IMR-90 (cell line): ENCODE results near the gene MMRN2.

Experiments used
- BHLHE40 ChIP-seq: fragments of 150-350 bp; IDR thresholded peaks from 2 replicates; pipeline ENCODE4 v1.6.1; 2016; ENCODE audit warnings: mild to moderate bottlenecking, low read depth, low read length
- CEBPB ChIP-seq: IDR thresholded peaks from 2 replicates; pipeline ENCODE4 v1.6.1; 2012; ENCODE audit warnings: low read depth, low read length, improper control_type of control experiment
- CHD1 ChIP-seq: IDR thresholded peaks from 2 replicates; pipeline ENCODE4 v1.6.1; 2012; ENCODE audit warnings: low read depth, low read length, improper control_type of control experiment
- CTCF ChIP-seq: conservative IDR thresholded peaks from 2 replicates; pipeline ENCODE4 v1.5.1; 2012; ENCODE audit warnings: mild to moderate bottlenecking, low read depth, low read length, improper control_type of control experiment
- ELK1 ChIP-seq: fragments of 150-350 bp; IDR thresholded peaks from 2 replicates; pipeline ENCODE4 v1.6.1; 2016; ENCODE audit warnings: low read depth, mild to moderate bottlenecking, low read length, moderate library complexity, borderline replicate concordance
- FOS ChIP-seq: fragments of 150-350 bp; IDR thresholded peaks from 2 replicates; pipeline ENCODE4 v1.6.1; 2016; ENCODE audit warnings: low read depth, low read length
- MAFK ChIP-seq: IDR thresholded peaks from 2 replicates; pipeline ENCODE4 v1.6.1; 2012; ENCODE audit warnings: low read depth, low read length, improper control_type of control experiment
- POLR2A ChIP-seq: IDR thresholded peaks from 2 replicates; pipeline ENCODE4 v1.6.1; 2012; ENCODE audit warnings: mild to moderate bottlenecking, low read depth, low read length
- RAD21 ChIP-seq: IDR thresholded peaks from 2 replicates; pipeline ENCODE4 v1.6.1; 2012; ENCODE audit warnings: low read length, improper control_type of control experiment
- RCOR1 ChIP-seq: IDR thresholded peaks from 2 replicates; pipeline ENCODE4 v1.6.1; 2012; ENCODE audit warnings: mild to moderate bottlenecking, low read length, improper control_type of control experiment; ENCODE audit not compliant: insufficient replicate concordance
- RFX5 ChIP-seq: IDR thresholded peaks from 2 replicates; pipeline ENCODE4 v1.8.0; 2012; ENCODE audit warnings: low read depth, mild to moderate bottlenecking, low read length, moderate library complexity
- SMC3 ChIP-seq: fragments of 150-350 bp; IDR thresholded peaks from 2 replicates; pipeline ENCODE4 v1.6.1; 2016; ENCODE audit warnings: low read depth, mild to moderate bottlenecking, antibody characterized with exemption, low read length, moderate library complexity
- USF2 ChIP-seq: fragments of 150-350 bp; IDR thresholded peaks from 2 replicates; pipeline ENCODE4 v1.6.1; 2017; ENCODE audit warnings: mild to moderate bottlenecking, antibody characterized with exemption, low read length, low read depth

- TF ChIP-seq BHLHE40 = no peak
- TF ChIP-seq CTCF = no peak
- no peak for TF ChIP-seq POLR2A
- TF ChIP-seq FOS = no peak
- TF ChIP-seq ELK1 = no peak
- no peak for TF ChIP-seq SMC3
- TF ChIP-seq CEBPB = no peak
- no peak for TF ChIP-seq RFX5
- no peak for TF ChIP-seq USF2
- TF ChIP-seq RAD21 = no peak
- TF ChIP-seq RCOR1 = no peak
- no peak for TF ChIP-seq MAFK
- TF ChIP-seq CHD1 = no peak
Observed at GRCh38 chr10:86957471-86958115, at the start of gene MMRN2.
